Stimulated activated CD8-positive, alpha-beta memory T cell treated with anti-CD3 and anti-CD28 coated beads, Interleukin-12 subunit alpha, Interleukin-12 subunit beta, amount 100 ng/mL, for 1 hour (primary cell): ENCODE measurements around the gene CEP152.
"Not testable (repeated sequence)": the region's sequence is repeated elsewhere in the genome, so short reads cannot be mapped to it uniquely, and the experiment has no call there.

Experiments used
- DNase-seq: peaks from one replicate; pipeline ENCODE4 v3.0.0-alpha.2; 2020; ENCODE audit warnings: low read depth

Gene CEP152

DNA sequence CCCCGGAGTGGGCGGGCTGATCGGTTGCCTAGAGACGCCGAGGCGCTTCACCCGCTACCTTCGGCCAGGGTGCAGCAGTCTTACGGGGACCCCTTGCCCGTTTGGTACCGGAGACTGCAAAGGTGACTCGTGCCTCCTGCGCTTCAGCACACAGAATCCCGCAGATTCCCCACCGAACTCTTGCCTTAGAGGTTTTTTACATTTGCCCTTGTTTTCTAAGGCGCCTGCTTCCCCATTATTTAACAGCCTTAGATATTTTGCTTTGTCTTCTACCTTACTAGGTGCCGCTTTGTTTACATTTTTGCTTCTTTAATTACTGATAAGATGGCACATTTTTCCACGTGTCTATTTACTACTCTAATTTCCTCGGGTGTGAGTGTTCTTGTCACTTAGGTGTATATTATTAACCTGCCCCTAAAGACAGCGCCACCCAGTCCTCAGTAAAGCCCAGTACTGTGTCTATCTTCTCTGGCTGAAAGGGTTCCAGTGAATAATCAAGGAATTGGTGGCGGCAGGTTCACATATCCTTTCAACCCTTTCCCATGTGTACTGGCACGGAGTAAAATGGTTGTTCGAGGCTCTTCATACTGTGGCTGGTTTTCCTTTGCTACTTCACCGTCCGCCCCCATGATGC, 573 bp upstream of the CEP152 start:
- DNase-seq: no peak

- DNase-seq: no peak
These were observed 4.7 kb downstream of the CEP152 start for GRCh38 chr15:48806151-48806550.

- DNase-seq: no peak
These were observed 5.3 kb downstream of the CEP152 start for GRCh38 chr15:48805591-48805990.

- DNase-seq: no peak
These were observed 7.0 kb downstream of the CEP152 start for GRCh38 chr15:48803877-48804276.

DNA sequence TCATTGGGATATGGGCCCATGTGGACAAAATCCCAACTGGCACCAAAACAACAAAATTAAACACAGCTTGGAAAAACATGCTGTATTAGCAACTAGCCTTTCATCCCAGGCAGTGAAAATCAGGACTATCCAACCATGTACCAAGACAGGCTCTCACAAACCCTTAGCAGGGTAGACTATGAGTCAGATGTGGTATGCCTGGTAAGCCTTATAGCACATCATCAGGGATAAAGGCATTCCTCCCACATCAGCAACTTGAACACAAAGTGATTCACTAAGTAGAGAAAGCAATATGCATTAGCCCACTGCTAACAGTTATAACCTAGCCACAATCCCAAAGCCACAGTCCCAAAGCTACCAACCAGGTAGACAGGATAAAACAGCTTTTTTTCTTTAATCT, 8.0 kb downstream of the CEP152 start:
- DNase-seq: no peak

GRCh38 chr15:48802257-48802656, 8.6 kb downstream of the CEP152 start:
- no peak for DNase-seq

DNA sequence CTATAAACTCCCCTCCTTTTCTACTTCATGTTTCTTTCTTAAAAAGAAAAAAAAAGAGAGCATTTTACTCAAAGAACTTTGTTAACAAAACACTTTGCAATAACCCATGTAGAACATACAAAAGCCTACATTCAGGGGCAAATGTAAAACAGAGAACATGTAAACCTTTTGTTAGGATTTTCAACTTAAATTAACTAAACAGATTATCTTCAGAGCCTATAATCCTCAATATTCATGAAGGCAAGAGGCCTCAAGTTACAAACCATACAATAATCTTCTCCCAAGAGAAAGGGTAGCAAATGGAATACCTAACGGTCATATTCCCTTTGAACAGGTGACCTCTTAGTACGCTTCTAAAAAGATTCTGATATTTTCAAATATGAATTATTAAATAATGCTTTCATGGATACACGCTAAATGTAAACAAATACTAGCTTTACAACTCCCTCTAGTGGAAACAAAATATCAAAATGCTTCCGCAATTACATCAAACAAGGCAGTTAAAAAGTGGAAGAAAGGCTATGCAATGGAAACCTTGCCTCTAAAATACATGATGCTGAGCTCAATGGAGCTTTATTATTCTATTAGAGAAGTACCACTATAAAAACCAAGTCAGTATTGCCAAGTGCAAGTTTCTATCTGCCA, 9.9 kb downstream of the CEP152 start:
- no peak for DNase-seq

DNA sequence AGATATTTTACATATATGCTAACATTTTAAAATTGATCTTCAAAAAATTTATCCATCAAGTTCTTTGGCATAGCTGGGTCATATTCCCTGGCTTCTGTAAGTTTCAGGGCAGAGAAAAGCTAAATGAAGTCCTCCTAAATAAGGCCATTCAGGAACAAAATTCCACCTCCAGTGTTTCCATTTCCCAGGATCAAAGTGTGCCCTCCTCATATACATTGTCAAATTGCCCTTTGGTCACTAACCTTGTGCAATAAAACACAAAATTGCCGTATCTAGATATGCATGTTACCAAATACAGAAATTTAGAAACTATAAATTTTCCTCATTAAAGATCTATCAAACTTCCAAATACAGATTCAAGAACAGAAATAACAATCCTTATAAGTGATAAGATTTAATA, 10.6 kb downstream of the CEP152 start:
- no peak for DNase-seq

DNA sequence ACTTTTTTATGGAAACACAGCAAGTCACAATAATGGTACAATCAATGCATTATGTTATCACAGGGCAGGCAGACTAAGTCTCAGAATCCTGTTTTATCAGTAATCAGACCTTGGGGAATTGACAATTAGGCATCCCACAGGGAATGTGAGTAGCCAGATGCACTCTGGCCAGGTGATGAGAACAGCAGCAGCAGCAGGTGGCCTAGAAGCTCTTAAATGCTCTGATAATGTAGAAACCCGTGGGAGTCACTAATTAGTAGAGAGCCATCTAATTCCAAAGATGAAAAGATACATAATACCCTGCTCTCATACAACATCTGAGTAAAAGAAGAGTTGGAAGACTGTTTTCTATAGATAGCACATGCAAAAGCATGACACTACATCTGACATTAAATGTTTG, 12.6 kb downstream of the CEP152 start:
- no peak for DNase-seq

DNA sequence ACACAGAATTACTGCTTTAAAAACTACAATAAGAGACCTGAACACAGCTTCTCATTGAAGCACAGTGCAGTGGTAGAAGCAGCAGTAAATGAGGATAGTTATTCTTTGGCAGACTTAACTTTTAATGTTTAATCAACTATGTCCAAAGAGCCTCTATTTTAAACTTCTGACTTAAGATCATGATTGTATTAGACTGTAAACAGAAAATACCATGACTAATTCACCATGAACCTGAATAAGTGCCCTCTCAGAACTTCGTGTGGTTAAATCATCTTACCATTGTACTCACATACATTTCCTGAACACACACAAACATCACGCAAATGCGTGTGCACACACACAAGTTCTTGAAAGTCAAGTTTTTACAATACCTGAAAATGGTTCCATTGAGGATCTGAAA, 13.9 kb downstream of the CEP152 start:
- no peak for DNase-seq

- DNase-seq: no peak
These were observed 14.3 kb downstream of the CEP152 start for GRCh38 chr15:48796521-48796920.

DNA sequence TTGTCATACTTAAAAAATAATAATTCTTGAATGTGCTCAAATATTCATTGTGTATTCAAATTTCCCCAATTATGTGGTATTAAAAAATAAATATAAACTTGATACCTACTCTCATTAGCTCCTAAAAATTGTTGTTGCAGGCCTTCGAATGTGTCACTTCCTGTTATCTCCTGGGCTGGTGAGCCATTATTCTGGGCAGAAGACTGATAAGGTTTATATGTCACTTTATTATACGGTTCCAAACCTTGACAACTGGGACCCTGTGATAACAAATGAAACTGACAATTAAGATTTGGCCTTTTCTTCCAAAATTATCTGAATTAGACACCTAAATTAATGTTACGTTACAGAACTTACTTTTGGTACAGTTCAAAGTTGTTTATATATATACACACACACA, 15.0 kb downstream of the CEP152 start:
- DNase-seq: no peak

DNA sequence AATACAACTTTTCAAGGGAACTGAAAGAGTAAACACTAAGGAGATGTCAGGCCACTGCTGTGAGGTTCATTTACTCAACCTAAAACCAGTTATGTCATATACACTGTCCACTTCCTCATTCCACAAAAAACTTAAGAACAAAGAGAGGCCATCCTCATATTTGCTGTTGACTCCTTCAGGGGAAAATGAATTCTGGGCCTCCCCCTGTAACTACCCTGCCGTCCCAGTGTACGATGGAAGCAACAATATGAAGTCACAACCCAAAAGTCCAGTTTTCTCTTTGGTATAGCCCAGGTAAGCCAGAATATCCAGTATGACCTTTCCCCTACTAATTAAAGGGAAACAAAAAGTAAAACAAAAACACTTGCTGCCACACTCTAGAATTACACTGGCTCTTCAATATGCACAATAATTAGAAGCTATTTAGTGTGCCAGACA, 16.2 kb downstream of the CEP152 start:
- DNase-seq: no peak

GRCh38 chr15:48792408-48792807, 18.5 kb downstream of the CEP152 start:
- no peak for DNase-seq

GRCh38 chr15:48790466-48791115, 20.3 kb downstream of the CEP152 start:
- not testable (repeated sequence) for DNase-seq

GRCh38 chr15:48785712-48786111, 25.2 kb downstream of the CEP152 start:
- no peak for DNase-seq

GRCh38 chr15:48785195-48785594, 25.7 kb downstream of the CEP152 start:
- no peak for DNase-seq

DNA sequence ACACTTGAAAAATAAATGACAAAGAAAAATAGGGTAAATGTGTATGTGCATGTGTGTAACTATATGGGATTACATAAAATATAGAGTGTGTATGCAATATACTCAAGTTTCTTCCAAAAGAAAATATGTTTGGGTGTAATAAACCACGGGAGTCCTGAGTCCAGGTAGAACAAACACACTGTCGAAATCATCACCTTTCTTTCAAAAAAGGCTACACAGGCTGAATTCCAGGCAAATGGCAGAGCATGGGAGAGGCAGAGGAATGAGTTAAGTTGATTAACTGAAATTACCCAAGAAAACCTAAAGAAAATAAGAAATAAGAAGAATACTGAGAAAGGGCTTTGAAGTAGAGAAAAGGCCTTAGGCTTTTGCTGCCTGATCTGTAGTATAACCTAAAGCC, 26.1 kb downstream of the CEP152 start:
- no peak for DNase-seq

DNA sequence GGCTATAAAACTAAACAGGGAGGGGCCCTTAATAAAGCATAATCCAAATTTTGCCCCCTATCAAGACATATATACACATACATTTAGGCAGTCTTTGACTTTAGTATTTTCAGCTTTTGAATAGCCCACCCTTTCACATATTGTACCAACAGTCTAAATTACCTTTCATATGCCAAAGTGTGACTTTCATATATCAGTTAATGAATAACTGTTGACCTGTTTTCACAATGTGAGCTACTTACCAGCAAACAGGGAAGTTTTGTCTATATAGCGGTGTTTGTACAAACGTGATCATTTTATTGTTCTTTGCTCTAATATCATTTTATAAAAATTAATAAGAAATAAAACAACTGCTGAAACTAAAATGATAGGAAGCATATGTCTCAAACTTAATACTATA, 28.0 kb downstream of the CEP152 start:
- DNase-seq: no peak

- DNase-seq: no peak
These were observed 29.3 kb downstream of the CEP152 start for GRCh38 chr15:48781481-48782081.

- no peak for DNase-seq
These were observed 29.9 kb downstream of the CEP152 start for GRCh38 chr15:48781017-48781416.

DNA sequence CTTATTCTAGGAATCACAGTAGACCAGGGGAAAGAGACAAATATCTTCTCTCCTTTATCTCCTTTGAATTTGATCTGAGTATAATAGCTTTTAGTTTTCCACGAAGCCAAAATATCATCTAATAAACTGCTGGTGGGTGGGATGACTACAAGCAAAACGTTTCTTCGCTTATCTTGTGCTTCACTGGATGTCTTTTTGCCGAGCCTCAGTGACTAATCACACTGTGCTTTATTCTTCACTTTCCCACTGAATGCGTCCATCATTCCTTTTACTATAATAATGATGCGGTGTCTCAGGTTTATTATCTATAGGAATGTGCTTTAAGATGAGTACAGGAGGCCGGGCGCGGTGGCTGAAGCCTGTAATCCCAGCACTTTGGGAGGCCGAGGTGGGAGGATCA, 32.5 kb downstream of the CEP152 start:
- no peak for DNase-seq

DNA sequence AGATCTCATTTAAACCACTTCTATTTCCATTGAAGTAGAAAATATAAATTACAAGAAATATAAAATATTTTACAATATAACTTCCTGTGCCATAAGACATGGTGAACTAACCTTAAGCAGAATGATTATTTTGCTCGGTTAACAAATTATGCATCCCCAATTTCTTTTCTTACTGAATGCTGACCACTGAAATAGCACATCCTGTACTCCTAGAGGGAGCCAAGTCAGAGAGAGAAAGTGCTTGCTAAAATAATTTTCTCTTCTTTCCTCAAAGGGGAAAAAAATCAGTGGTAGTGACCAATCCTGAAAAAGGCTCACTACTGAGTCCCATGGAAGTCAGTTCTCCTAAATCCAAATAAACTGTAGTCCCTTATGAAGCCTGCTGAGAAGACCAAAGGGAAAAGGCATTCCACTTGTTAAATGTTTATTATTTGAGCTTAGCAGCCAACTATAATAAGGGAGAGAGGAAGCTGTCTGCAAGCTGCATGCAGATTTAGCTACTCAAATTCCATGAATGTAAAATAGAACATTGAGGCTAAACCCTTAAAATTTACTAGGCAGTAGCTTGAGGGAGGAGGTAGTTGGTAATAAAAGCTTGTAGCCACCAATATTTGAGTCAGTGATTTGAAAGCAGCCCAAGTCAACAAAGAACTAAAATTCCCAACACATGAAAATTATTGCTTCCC, 33.1 kb downstream of the CEP152 start:
- no peak for DNase-seq
